Endodermal cell (in vitro differentiated cells): ENCODE data around the gene ITGB7. TPM values are rescaled to one million over a fixed set of nuclear protein-coding genes. Genes with fewer than 3 reads are reported as not detected.
"Not testable (repeated sequence)": the region's sequence is repeated elsewhere in the genome, so short reads cannot be mapped to it uniquely, and the experiment has no call there.

Experiments
- DNase-seq: peaks from one replicate; pipeline ENCODE4 v3.0.0-alpha.2; 2017
- H3K27ac ChIP-seq: 2 replicates; pipeline ENCODE4 v1.5.1; 2013; ENCODE audit warnings: mild to moderate bottlenecking, low read depth, low read length, moderate library complexity
- H3K27me3 ChIP-seq: 2 replicates; pipeline ENCODE4 v1.6.1; 2013; ENCODE audit warnings: mild to moderate bottlenecking, low read length, moderate library complexity; ENCODE audit not compliant: insufficient read depth, control insufficient read depth, poor library complexity, severe bottlenecking
- H3K36me3 ChIP-seq: 2 replicates; pipeline ENCODE4 v1.7.0; 2013; ENCODE audit warnings: mild to moderate bottlenecking, low read length, moderate library complexity; ENCODE audit not compliant: control insufficient read depth, insufficient read depth
- H3K4me1 ChIP-seq: one replicate; pipeline ENCODE4 v1.7.0; 2013; ENCODE audit warnings: low read length; ENCODE audit not compliant: control insufficient read depth, insufficient read depth
- H3K4me3 ChIP-seq: 2 replicates; pipeline ENCODE4 v1.5.1; 2013; ENCODE audit warnings: mild to moderate bottlenecking, low read length, moderate library complexity
- H3K9ac ChIP-seq: 2 replicates; pipeline ENCODE4 v1.6.1; 2013; ENCODE audit warnings: mild to moderate bottlenecking, low read length, moderate library complexity; ENCODE audit not compliant: poor library complexity, severe bottlenecking; ENCODE audit errors: extremely low read depth
- H3K9me3 ChIP-seq: 2 replicates; pipeline ENCODE4 v1.6.1; 2013; ENCODE audit warnings: mild to moderate bottlenecking, low read length, moderate library complexity; ENCODE audit not compliant: control insufficient read depth
- H3K27ac Mint-ChIP-seq: 2 replicates; pipeline ENCODE4 v1.8.0; 2020; ENCODE audit warnings: mixed read lengths
- H3K27me3 Mint-ChIP-seq: 2 replicates; pipeline ENCODE4 v1.8.0; 2021; ENCODE audit warnings: mild to moderate bottlenecking, mixed read lengths; ENCODE audit not compliant: insufficient read depth
- H3K36me3 Mint-ChIP-seq: 2 replicates; pipeline ENCODE4 v1.8.0; 2020; ENCODE audit warnings: low read depth, mixed read lengths
- H3K4me1 Mint-ChIP-seq: 2 replicates; pipeline ENCODE4 v1.8.0; 2020; ENCODE audit warnings: mixed read lengths
- H3K4me3 Mint-ChIP-seq: 2 replicates; pipeline ENCODE4 v1.8.0; 2020; ENCODE audit warnings: mild to moderate bottlenecking, moderate library complexity, mixed read lengths
- H3K9me3 Mint-ChIP-seq: 2 replicates; pipeline ENCODE4 v1.8.0; 2020; ENCODE audit warnings: mild to moderate bottlenecking, mixed read lengths
- CTCF ChIP-seq: fragments of 200-600 bp; sonication (generic); conservative IDR thresholded peaks from 2 replicates; pipeline ENCODE4 v1.5.0; 2021; ENCODE audit warnings: antibody characterized with exemption, mild to moderate bottlenecking
- WGBS, 2 experiments: methylation state at CpG; one replicate each; pipeline versions ENCODE4 v1.1.5 to v1.1.7; 2013; ENCODE audit warnings: missing lambda C conversion rate in 2 of 2, mixed read lengths in 1 of 2; ENCODE audit not compliant: insufficient coverage in 1 of 2, insufficient read length in 1 of 2; 5-methylcytosine and 5-hydroxymethylcytosine counted together
- total RNA-seq, 2 donors: library from RNA; stranded (reverse); fragmentation: NEBNext Ultra II Directional in 1 of 2; extraction: Animal tissue kit (Norgen Biotek cat#: 25700) in 1 of 2; gene quantifications; 2 replicates in 1 of 2; 3 replicates in 1 of 2; pipeline ENCODE4 v1.2.1, GENCODE V29; 2021

The ITGB7 gene
- total RNA-seq, 2 donors from 2014 or later = 1.4 TPM

- Mint-ChIP-seq H3K9me3 (no peaks in the 10 kb centered on the region), H3K36me3 (peaks cover 12% of the 10 kb centered on the region), H3K27me3 (peaks cover 71% of the 10 kb centered on the region), H3K4me3 (no peak overlapping the region), H3K4me1 (peaks cover 14% of the 10 kb centered on the region), H3K27ac (no peak overlapping the region)
- no peaks in the 10 kb centered on the region for H3K4me1 ChIP-seq
- H3K9ac ChIP-seq = no peak overlapping the region
- no peak overlapping the region for H3K4me3 ChIP-seq
- WGBS, 2 experiments = 80 to 99% methylated on average over 2 to 7 of the region's 7 CpGs
- TF ChIP-seq CTCF = no peak
- H3K9me3 ChIP-seq = no peaks in the 10 kb centered on the region
- H3K27ac ChIP-seq = no peak overlapping the region
- H3K36me3 ChIP-seq = peaks cover 6% of the 10 kb centered on the region
- H3K27me3 ChIP-seq = no peaks in the 10 kb centered on the region
- no peak for DNase-seq
These were observed 37.4 kb downstream of the ITGB7 start for GRCh38 chr12:53169644-53170043.

DNA sequence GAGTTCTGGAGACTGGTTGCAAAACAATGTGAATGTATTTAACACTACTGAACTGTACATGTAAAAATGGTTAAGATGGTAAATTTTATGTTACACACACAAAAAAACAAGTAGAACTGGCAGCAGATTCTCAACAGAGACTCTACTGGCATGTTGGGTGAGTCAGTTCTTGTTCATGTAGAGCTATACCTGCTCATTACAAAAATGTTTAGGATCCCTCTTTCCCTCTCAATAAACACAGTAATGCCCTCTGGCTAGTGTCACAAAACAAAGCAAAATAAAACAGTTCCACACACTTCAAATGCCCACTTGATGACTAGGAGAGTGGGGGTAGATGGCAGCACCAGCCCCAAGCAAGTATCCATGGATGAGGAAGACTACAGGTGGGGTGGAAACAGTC is 40.2 kb downstream of the ITGB7 start:
- H3K36me3 Mint-ChIP-seq = peaks cover 14% of the 10 kb centered on the region
- DNase-seq = no peak
- no peak for TF ChIP-seq CTCF
- H3K4me3 ChIP-seq = no peak overlapping the region
- no peaks in the 10 kb centered on the region for H3K9me3 Mint-ChIP-seq
- no peaks in the 10 kb centered on the region for H3K4me1 ChIP-seq
- H3K4me1 Mint-ChIP-seq = peaks cover 9% of the 10 kb centered on the region
- H3K9ac ChIP-seq = no peak overlapping the region
- H3K36me3 ChIP-seq = peaks cover 6% of the 10 kb centered on the region
- H3K27ac Mint-ChIP-seq = no peak overlapping the region
- H3K27me3 Mint-ChIP-seq = peaks cover 62% of the 10 kb centered on the region
- H3K4me3 Mint-ChIP-seq = no peak overlapping the region
- no peaks in the 10 kb centered on the region for H3K9me3 ChIP-seq
- no peaks in the 10 kb centered on the region for H3K27me3 ChIP-seq
- no peak overlapping the region for H3K27ac ChIP-seq

DNA sequence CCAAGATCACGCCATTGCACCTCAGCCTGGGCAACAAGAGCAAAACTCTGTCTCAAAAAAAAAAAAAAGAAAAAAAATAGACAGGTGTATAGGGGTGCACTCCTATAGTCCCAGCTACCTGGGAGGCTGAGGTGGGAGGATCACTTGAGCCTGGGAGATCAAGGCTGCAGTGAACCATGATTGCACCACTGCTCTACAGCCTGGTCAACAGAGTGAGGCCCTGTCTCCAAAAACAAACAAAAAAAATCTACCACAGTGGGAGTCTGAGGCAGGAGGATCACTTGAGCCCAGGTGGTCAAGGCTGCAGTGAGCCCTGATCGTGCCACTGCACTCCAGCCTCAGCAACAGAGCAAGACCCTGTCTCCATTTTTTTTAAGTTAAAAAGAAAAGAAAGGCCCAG is 44.0 kb downstream of the ITGB7 start:
- H3K27ac Mint-ChIP-seq, H3K4me3 Mint-ChIP-seq, H3K4me3 ChIP-seq, DNase-seq, H3K27me3 ChIP-seq, H3K36me3 Mint-ChIP-seq, H3K4me1 Mint-ChIP-seq, H3K9me3 Mint-ChIP-seq, H3K4me1 ChIP-seq, H3K9me3 ChIP-seq, H3K9ac ChIP-seq, H3K36me3 ChIP-seq, H3K27ac ChIP-seq: not testable (repeated sequence)
- WGBS, 2 experiments = 98 to 100% methylated on average over 1 to 2 of the region's 2 CpGs
- peaks cover 55% of the 10 kb centered on the region for H3K27me3 Mint-ChIP-seq

DNA sequence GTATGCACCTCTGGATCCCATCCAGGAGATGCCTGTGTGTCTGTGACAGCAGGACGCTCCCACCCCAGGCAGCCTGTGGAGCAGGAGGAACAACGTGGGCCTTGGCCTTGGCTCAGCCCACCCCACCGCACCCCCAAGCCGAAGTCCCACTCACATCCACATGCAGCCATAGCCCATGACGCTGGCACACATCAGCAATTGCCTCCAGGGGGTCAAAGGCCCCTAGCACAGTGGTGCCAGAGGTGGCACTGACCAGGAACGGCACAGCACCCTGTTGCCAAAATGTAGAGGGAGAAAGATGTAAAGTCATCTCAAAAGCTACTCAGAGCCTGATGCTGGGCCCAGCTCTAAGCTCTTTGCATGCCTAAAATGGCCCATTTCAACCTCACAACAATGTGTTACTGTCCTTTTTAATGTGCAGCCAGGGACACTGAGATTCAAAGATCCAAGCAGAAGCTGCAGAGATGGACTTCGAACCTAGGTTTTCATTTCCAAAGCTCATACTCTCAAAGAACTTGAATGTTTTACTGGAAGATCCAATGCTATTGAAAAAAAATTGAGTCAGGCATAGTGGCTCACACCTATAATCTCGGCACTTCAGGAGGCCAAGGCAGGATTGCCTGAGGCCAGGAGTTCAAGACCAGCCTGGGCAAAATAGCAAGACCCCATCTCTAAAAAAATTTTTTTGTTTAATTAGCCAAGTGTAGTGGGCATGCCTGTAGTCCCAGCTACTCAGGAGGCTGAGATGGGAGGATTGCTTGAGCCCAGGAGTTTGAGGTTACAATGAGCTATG is 45.7 kb downstream of the ITGB7 start:
- H3K9me3 Mint-ChIP-seq = no peaks in the 10 kb centered on the region
- H3K4me1 Mint-ChIP-seq = peaks cover 6% of the 10 kb centered on the region
- DNase-seq = no peak
- Histone ChIP-seq H3K4me1 (no peaks in the 10 kb centered on the region), H3K36me3 (peaks cover 6% of the 10 kb centered on the region), H3K9me3 (no peaks in the 10 kb centered on the region), H3K27ac (no peak overlapping the region), H3K4me3 (no peak overlapping the region), H3K27me3 (no peaks in the 10 kb centered on the region), H3K9ac (no peak overlapping the region)
- no peak for TF ChIP-seq CTCF
- peaks cover 44% of the 10 kb centered on the region for H3K27me3 Mint-ChIP-seq
- WGBS, 2 experiments = 94 to 96% methylated on average over 7 to 8 of the region's 8 CpGs
- peaks cover 3% of the 10 kb centered on the region for H3K36me3 Mint-ChIP-seq
- H3K4me3 Mint-ChIP-seq = no peak overlapping the region
- no peak overlapping the region for H3K27ac Mint-ChIP-seq
